Measurements from ENCODE around the gene SLX9. TPM values are rescaled to one million over a fixed set of nuclear protein-coding genes. Genes with fewer than 3 reads are reported as not detected.

The SLX9 gene
- total RNA-seq, 1 experiment from 2014 or later, result 74.3 TPM

DNA sequence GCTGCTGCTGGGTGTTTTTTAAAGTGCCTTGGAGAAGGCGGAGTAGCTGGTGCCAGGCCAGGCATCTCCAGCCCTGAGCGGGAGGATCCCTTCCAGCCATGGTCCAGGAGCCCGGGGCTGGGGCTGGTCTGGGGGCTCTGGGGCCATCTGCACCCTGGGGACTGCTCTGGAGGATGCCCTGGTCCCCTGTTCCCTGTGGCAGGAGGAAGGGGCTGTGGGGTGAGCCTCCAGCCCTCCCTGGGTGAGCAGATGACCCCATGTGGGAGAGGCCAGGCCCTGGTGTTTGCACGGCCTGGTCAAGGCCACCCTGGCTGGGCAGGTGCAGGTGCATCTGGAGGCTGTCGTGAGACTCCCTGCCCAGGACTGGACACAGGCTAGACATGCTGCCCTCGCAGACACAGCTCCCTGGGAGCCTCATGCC is 56.7 kb downstream of the SLX9 start:
- Mint-ChIP-seq H3K4me3 (no peak overlapping the region), H3K4me1 (no peaks in the 10 kb centered on the region; a peak in 1 of 4 replicates), H3K36me3 (ENCODE audit: insufficient read depth in 1 of 3, low read depth in 3 of 3) (no peaks in the 10 kb centered on the region), H3K27ac (no peak overlapping the region), H3K27me3 (ENCODE audit: low read depth) (peaks cover 6% of the 10 kb centered on the region), H3K9me3 (no peaks in the 10 kb centered on the region)
- Histone ChIP-seq H3T11ph (ENCODE audit: low read length) (no peak overlapping the region), H2AK5ac (ENCODE audit: insufficient read length, low read length) (no peak overlapping the region), H2BK5ac (ENCODE audit: insufficient read length, low read length) (no peak overlapping the region), H4K91ac (ENCODE audit: insufficient read length, low read depth, low read length) (no peak overlapping the region), H3K79me1 (ENCODE audit: insufficient read depth, low read depth, low read length, poor library complexity, severe bottlenecking) (no peaks in the 10 kb centered on the region), H3K18ac (ENCODE audit: insufficient read length, low read depth, low read length) (no peak overlapping the region), H3K4me2 (ENCODE audit: insufficient read depth, insufficient read length, low read length) (no peak overlapping the region), H3K9me3 (ENCODE audit: control insufficient read depth, low read depth, low read length) (no peaks in the 10 kb centered on the region), H3K14ac (ENCODE audit: insufficient read depth, low read length) (no peak overlapping the region), H2AFZ (ENCODE audit: low read length) (no peak overlapping the region), H3K9ac (ENCODE audit: extremely low read depth, insufficient read length, low read length) (no peak overlapping the region), H3K23me2 (ENCODE audit: insufficient read length, low read depth, low read length, poor library complexity, severe bottlenecking) (peaks cover 3% of the 10 kb centered on the region), H2BK15ac (ENCODE audit: low read depth, low read length) (no peak overlapping the region), H3K4me1 (ENCODE audit: insufficient read depth, low read length) (no peaks in the 10 kb centered on the region), H4K20me1 (ENCODE audit: control insufficient read depth, insufficient read depth, insufficient read length) (no peaks in the 10 kb centered on the region), H3K27ac (ENCODE audit: insufficient read length, low read depth, low read length) (no peak overlapping the region), H3K23ac (ENCODE audit: insufficient read length, low read depth, low read length) (no peak overlapping the region), H2BK12ac (ENCODE audit: insufficient read length, low read depth, low read length) (no peak overlapping the region), H3K27me3 (ENCODE audit: insufficient read depth, low read length) (no peaks in the 10 kb centered on the region; the same call in 1 of the 2 replicates), H4K5ac (ENCODE audit: insufficient read length, low read depth, low read length) (no peak overlapping the region), H3K79me2 (ENCODE audit: insufficient read depth, low read length) (no peaks in the 10 kb centered on the region), H4K8ac (replicated peaks; ENCODE audit: insufficient read length, low read depth, low read length) (no peak overlapping the region), H2BK120ac (ENCODE audit: low read depth, low read length, poor library complexity, severe bottlenecking) (no peak overlapping the region), H3K56ac (ENCODE audit: insufficient read length, low read depth, low read length) (no peak overlapping the region), H3K4ac (ENCODE audit: low read depth, low read length) (no peak overlapping the region), H2BK20ac (ENCODE audit: low read depth, low read length, poor library complexity, severe bottlenecking) (no peak overlapping the region)
- no CpG with 5 or more reads among the region's 6 CpGs for WGBS (ENCODE audit: extremely low coverage, insufficient read length, low lambda C conversion rate)
- TF ChIP-seq, protein P1, sequence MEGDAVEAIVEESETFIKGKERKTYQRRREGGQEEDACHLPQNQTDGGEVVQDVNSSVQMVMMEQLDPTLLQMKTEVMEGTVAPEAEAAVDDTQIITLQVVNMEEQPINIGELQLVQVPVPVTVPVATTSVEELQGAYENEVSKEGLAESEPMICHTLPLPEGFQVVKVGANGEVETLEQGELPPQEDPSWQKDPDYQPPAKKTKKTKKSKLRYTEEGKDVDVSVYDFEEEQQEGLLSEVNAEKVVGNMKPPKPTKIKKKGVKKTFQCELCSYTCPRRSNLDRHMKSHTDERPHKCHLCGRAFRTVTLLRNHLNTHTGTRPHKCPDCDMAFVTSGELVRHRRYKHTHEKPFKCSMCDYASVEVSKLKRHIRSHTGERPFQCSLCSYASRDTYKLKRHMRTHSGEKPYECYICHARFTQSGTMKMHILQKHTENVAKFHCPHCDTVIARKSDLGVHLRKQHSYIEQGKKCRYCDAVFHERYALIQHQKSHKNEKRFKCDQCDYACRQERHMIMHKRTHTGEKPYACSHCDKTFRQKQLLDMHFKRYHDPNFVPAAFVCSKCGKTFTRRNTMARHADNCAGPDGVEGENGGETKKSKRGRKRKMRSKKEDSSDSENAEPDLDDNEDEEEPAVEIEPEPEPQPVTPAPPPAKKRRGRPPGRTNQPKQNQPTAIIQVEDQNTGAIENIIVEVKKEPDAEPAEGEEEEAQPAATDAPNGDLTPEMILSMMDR (conservative IDR thresholded peaks at IDR 0.05), result no peak
- DNase-seq, result no peak
